ENCODE measurements around the gene FAM162A. TPM values are rescaled to one million over a fixed set of nuclear protein-coding genes. Genes with fewer than 3 reads are reported as not detected.
A peak's percentile ranks its signal among the peaks of the same experiment; 100 is the strongest.
"Not testable (repeated sequence)": the region's sequence is repeated elsewhere in the genome, so short reads cannot be mapped to it uniquely, and the experiment has no call there.

The FAM162A gene
- total and polyA plus RNA-seq, 8 donors = 21.0 to 137 (median 50.2) TPM

DNA sequence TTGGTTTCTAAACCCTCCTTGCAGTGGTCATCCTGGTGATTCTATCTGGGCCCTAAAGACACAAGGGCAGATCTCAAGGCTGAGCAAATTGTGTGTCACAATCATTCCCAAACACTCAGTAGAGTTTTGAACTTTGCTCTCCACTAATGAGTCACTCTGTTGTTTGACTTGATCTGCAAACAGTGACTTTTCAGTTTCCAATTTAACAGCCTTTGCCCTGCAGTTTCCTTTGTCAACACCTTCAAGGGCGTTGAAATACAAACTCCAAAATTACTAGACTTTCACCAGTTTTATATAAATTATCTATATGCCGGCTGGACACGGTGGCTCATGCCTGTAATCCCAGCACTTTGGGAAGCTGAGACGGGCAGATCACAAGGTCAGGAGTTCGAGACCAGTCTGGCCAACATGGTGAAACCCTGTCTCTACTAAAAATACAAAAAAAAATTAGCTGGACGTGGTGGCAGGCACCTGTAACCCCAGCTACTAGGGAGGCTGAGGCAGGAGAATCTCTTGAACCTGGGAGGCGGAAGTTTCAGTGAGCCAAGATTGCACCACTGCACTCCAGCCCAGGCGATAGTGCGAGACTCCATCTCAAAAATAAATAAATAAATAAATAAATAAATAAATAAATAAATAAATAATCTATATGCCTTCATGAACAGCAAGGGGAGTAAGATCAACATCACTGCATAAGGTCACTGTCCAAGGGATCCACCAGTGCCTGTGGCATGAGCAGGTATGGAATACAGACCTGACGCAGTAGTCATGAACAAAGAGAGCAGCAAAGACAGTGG is 18.2 kb upstream of the FAM162A start:
- H3K27me3 ChIP-seq; H3K9me3 ChIP-seq; intact Hi-C loops (cut with DNase I; ENCODE audit: low total_unique reads); H3K4me3 ChIP-seq: not testable (repeated sequence)
- H3K27ac ChIP-seq = peak overlapping the region; percentile 76 to 86 (median 77)
- peaks cover 7 to 91% (median 75%) of the 10 kb centered on the region in 4 donors for H3K36me3 ChIP-seq
- DNase-seq = peak in 1 of 2 donors; percentile 88
- peaks cover 0 to 16% (median 11%) of the 10 kb centered on the region in 4 donors for H3K4me1 ChIP-seq
- TF ChIP-seq POLR2AphosphoS5 (IDR thresholded peaks at IDR 0.05) = peak in 2 of 3 donors; percentile 63 to 79
- WGBS, 5 donors = 55 to 72% (median 57%) methylated on average over 10 of the region's 10 CpGs

GRCh38 chr3:122366379-122366749 is 17.6 kb upstream of the FAM162A start:
- Histone ChIP-seq H3K4me1 (peaks cover 0 to 16% (median 11%) of the 10 kb centered on the region in 4 donors), H3K27ac (peak overlapping the region; percentile 76 to 86 (median 77)), H3K36me3 (peaks cover 7 to 91% (median 75%) of the 10 kb centered on the region in 4 donors), H3K27me3 (no peaks in the 10 kb centered on the region), H3K9me3 (no peaks in the 10 kb centered on the region), H3K4me3 (no peak overlapping the region)
- TF ChIP-seq EP300 (IDR thresholded peaks at IDR 0.05) = no peak
- TF ChIP-seq POLR2A (IDR thresholded peaks at IDR 0.05) = no peak
- TF ChIP-seq, protein P1, sequence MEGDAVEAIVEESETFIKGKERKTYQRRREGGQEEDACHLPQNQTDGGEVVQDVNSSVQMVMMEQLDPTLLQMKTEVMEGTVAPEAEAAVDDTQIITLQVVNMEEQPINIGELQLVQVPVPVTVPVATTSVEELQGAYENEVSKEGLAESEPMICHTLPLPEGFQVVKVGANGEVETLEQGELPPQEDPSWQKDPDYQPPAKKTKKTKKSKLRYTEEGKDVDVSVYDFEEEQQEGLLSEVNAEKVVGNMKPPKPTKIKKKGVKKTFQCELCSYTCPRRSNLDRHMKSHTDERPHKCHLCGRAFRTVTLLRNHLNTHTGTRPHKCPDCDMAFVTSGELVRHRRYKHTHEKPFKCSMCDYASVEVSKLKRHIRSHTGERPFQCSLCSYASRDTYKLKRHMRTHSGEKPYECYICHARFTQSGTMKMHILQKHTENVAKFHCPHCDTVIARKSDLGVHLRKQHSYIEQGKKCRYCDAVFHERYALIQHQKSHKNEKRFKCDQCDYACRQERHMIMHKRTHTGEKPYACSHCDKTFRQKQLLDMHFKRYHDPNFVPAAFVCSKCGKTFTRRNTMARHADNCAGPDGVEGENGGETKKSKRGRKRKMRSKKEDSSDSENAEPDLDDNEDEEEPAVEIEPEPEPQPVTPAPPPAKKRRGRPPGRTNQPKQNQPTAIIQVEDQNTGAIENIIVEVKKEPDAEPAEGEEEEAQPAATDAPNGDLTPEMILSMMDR (IDR thresholded peaks at IDR 0.05) = no peak
- no peak for TF ChIP-seq POLR2AphosphoS5 (IDR thresholded peaks at IDR 0.05)
- intact Hi-C loops (cut with DNase I; ENCODE audit: low total_unique reads) = no loop called here
- 71 to 85% (median 82%) methylated on average over 5 of the region's 5 CpGs for WGBS, 5 donors
- DNase-seq = peak in 1 of 2 donors; percentile 54

DNA sequence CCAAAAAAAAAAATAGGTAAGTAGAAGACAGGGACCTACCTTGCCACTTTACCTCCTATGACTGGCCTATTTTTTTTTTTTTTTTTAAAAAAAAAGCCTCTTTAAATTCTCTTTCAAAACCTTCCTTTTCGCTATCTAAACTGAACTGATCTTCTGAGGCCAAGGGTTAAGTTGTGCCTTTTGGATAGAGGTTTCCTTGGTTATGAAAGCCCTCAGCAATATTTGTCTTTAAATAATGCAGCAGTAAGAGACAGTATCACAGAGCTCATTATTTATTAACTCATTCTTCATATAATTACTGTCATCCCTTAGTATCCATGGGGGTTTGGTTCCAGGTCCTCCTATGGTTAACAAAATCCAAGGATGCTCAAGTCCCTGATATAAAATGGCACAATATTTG is 9.9 kb upstream of the FAM162A start:
- WGBS, 5 donors = 86 to 96% (median 94%) methylated on average over 1 of the region's 1 CpG
- intact Hi-C loops (cut with DNase I; ENCODE audit: low total_unique reads) = no loop called here
- no peaks in the 10 kb centered on the region for H3K27me3 ChIP-seq
- H3K4me3 ChIP-seq = no peak overlapping the region
- no peaks in the 10 kb centered on the region for H3K9me3 ChIP-seq
- H3K36me3 ChIP-seq = peaks cover 0 to 32% (median 28%) of the 10 kb centered on the region in 4 donors
- DNase-seq = no peak
- H3K27ac ChIP-seq = no peak overlapping the region
- TF ChIP-seq POLR2AphosphoS5 (IDR thresholded peaks at IDR 0.05) (no peak), POLR2A (IDR thresholded peaks at IDR 0.05) (no peak)
- TF ChIP-seq, protein P1 (IDR thresholded peaks at IDR 0.05) = no peak
- H3K4me1 ChIP-seq = no peaks in the 10 kb centered on the region

- Histone ChIP-seq H3K36me3 (peaks cover 0 to 11% (median 7%) of the 10 kb centered on the region in 4 donors), H3K27me3 (no peaks in the 10 kb centered on the region), H3K9me3 (no peaks in the 10 kb centered on the region), H3K4me3 (no peak overlapping the region), H3K4me1 (peaks cover 0 to 19% (median 12%) of the 10 kb centered on the region in 4 donors), H3K27ac (no peak overlapping the region)
- TF ChIP-seq, protein P1 (IDR thresholded peaks at IDR 0.05) = no peak
- no peak for TF ChIP-seq POLR2A (IDR thresholded peaks at IDR 0.05)
- TF ChIP-seq EP300 (IDR thresholded peaks at IDR 0.05) = no peak
- TF ChIP-seq POLR2AphosphoS5 (IDR thresholded peaks at IDR 0.05) = no peak
- intact Hi-C loops (cut with DNase I; ENCODE audit: low total_unique reads) = no loop called here
- DNase-seq = no peak
- WGBS, 5 donors = 28 to 57% (median 48%) methylated on average over 4 of the region's 4 CpGs
Measured at GRCh38 chr3:122377975-122378374, 6.0 kb upstream of the FAM162A start.
